HepG2 (cell line): ENCODE results near the gene NIFK. TPM values are rescaled to one million over a fixed set of nuclear protein-coding genes. Genes with fewer than 3 reads are reported as not detected.

Experiments
- ASH2L ChIP-seq: fragments of 300-600, 200-600 bp; sonication (generic); IDR thresholded peaks from 2 replicates; pipeline ENCODE4 v1.7.0; 2017; ENCODE audit warnings: low read depth, mild to moderate bottlenecking, moderate library complexity, mixed read lengths, low read length; ENCODE audit not compliant: insufficient read length
- DNMT3B ChIP-seq: conservative IDR thresholded peaks from 2 replicates; pipeline ENCODE4 v1.6.1; 2016; ENCODE audit warnings: missing biosample characterization, control low read depth
- GPN1 ChIP-seq: sonication (generic); formaldehyde crosslinking; IDR thresholded peaks from 2 replicates; pipeline ENCODE4 v1.5.1; 2020; ENCODE audit warnings: missing genetic modification reagents, borderline replicate concordance
- GTF2F1 ChIP-seq: fragments of 150-350 bp; IDR thresholded peaks from 2 replicates; pipeline ENCODE4 v1.6.1; 2014; ENCODE audit warnings: low read length
- HNRNPH1 ChIP-seq: fragments of 200-400 bp; formaldehyde crosslinking; optimal IDR thresholded peaks from 2 replicates; pipeline ENCODE3; 2017; ENCODE audit warnings: mild to moderate bottlenecking, low read depth, low read length
- HNRNPLL ChIP-seq: fragments of 200-400 bp; formaldehyde crosslinking; IDR thresholded peaks from 2 replicates; pipeline ENCODE4 v1.6.1; 2017; ENCODE audit warnings: mild to moderate bottlenecking, low read depth, low read length; ENCODE audit not compliant: poor library complexity, severe bottlenecking
- JUNB ChIP-seq: sonication (generic); formaldehyde crosslinking; IDR thresholded peaks from 2 replicates; pipeline ENCODE4 v1.8.0; 2022; ENCODE audit warnings: missing genetic modification reagents, mild to moderate bottlenecking, borderline replicate concordance
- KDM3A ChIP-seq: IDR thresholded peaks from 2 replicates; pipeline ENCODE4 v1.6.1; 2018; ENCODE audit warnings: low read depth, missing compliant biosample characterization
- MEF2D ChIP-seq: sonication (generic); formaldehyde crosslinking; IDR thresholded peaks from 2 replicates; pipeline ENCODE4 v1.5.1; 2020; ENCODE audit warnings: mild to moderate bottlenecking, missing genetic modification reagents
- MIER3 ChIP-seq: IDR thresholded peaks from 2 replicates; pipeline ENCODE4 v1.6.1; 2016; ENCODE audit warnings: missing compliant biosample characterization, borderline replicate concordance
- NFE2L1 ChIP-seq: sonication (generic); formaldehyde crosslinking; IDR thresholded peaks from 2 replicates; pipeline ENCODE4 v1.4.0; 2020; ENCODE audit warnings: missing genetic modification reagents, mild to moderate bottlenecking, borderline replicate concordance
- RAD21 ChIP-seq: fragments of 450-650 bp; formaldehyde crosslinking; IDR thresholded peaks from 2 replicates; pipeline ENCODE4 v1.5.0; 2020; ENCODE audit warnings: mild to moderate bottlenecking
- RARG ChIP-seq: sonication (generic); formaldehyde crosslinking; IDR thresholded peaks from 2 replicates; pipeline ENCODE4 v1.4.0; 2020; ENCODE audit warnings: low read depth, mild to moderate bottlenecking, missing genetic modification reagents
- SMARCC2 ChIP-seq: fragments of 450-650 bp; IDR thresholded peaks from 2 replicates; pipeline ENCODE4 v1.6.1; 2017; ENCODE audit warnings: antibody characterized with exemption, mild to moderate bottlenecking
- SP1 ChIP-seq, 2 experiments: fragments of 450-650 bp in 1 of 2; sonication (generic) in 1 of 2; formaldehyde crosslinking in 1 of 2; IDR thresholded peaks; 2 replicates each; pipeline versions ENCODE4 v1.4.0 to v1.6.1; 2016 to 2020; ENCODE audit warnings: missing genetic modification reagents in 1 of 2
- TEAD3 ChIP-seq: optimal IDR thresholded peaks from 2 replicates; pipeline ENCODE3; 2016; ENCODE audit warnings: borderline replicate concordance
- ZBTB25 ChIP-seq: IDR thresholded peaks from 2 replicates; pipeline ENCODE4 v1.6.1; 2018; ENCODE audit warnings: missing genetic modification reagents
- ZFP91 ChIP-seq: sonication (generic); formaldehyde crosslinking; IDR thresholded peaks from 2 replicates; pipeline ENCODE4 v1.9.0; 2022; ENCODE audit warnings: missing genetic modification reagents, mild to moderate bottlenecking, borderline replicate concordance
- ZMYM3 ChIP-seq: sonication (generic); formaldehyde crosslinking; IDR thresholded peaks from 2 replicates; pipeline ENCODE4 v1.5.1; 2020; ENCODE audit warnings: mild to moderate bottlenecking, missing genetic modification reagents
- ZNF180 ChIP-seq: sonication (generic); formaldehyde crosslinking; IDR thresholded peaks from 2 replicates; pipeline ENCODE4 v1.4.0; 2020; ENCODE audit warnings: low read depth, missing genetic modification reagents, borderline replicate concordance
- ZNF205 ChIP-seq: IDR thresholded peaks from 2 replicates; pipeline ENCODE4 v1.6.1; 2018; ENCODE audit warnings: missing biosample characterization, missing genetic modification reagents
- ZNF430 ChIP-seq: sonication (generic); formaldehyde crosslinking; IDR thresholded peaks from 2 replicates; pipeline ENCODE4 v1.9.0; 2021; ENCODE audit warnings: mild to moderate bottlenecking, missing genetic modification reagents
- ZNF501 ChIP-seq: sonication (generic); formaldehyde crosslinking; IDR thresholded peaks from 2 replicates; pipeline ENCODE4 v1.5.1; 2020; ENCODE audit warnings: mild to moderate bottlenecking, moderate library complexity, missing genetic modification reagents
- ZNF572 ChIP-seq: sonication (generic); formaldehyde crosslinking; IDR thresholded peaks from 2 replicates; pipeline ENCODE4 v1.5.1; 2020; ENCODE audit warnings: mild to moderate bottlenecking, missing genetic modification reagents
- polyA plus RNA-seq, 8 experiments: library from polyadenylated mRNA; depleted of rRNA in 3 of 8; stranded (reverse) in 7 of 8; unstranded in 1 of 8; fragments of >200 nt; fragmentation: Illumina TruSeq in 4 of 8; extraction: Trizol in 4 of 8; gene quantifications; 2 replicates each; pipeline versions ENCODE4 v1.2.1 to v1.2.3, GENCODE V29; 2011 to 2016; ENCODE audit warnings: low read depth in 4 of 8, missing spikeins in 1 of 8, mixed read lengths in 1 of 8; ENCODE audit not compliant: insufficient read depth in 1 of 8
- total RNA-seq, 5 experiments: library from RNA; depleted of rRNA; stranded (reverse); fragments of >200 nt; fragmentation: Illumina TruSeq; extraction: Trizol; gene quantifications; 2 replicates each; pipeline ENCODE4 v1.2.3, GENCODE V29; 2016; ENCODE audit warnings: low read depth in 1 of 5
- TF ChIP-seq, protein P1 (sequence below): IDR thresholded peaks from 2 replicates; pipeline ENCODE4 v1.6.1; 2016; ENCODE audit warnings: low read depth
- TF ChIP-seq, protein P2 (sequence below): sonication (generic); formaldehyde crosslinking; IDR thresholded peaks from 2 replicates; pipeline ENCODE4 v1.5.0; 2020; ENCODE audit warnings: missing genetic modification reagents

NIFK gene
- total and polyA plus RNA-seq, 2 of the 13 experiments (the other 11 are each of a cell fraction or from before 2014, with no cell fraction given) = 19.6 to 105 TPM

GRCh38 chr2:121699421-121700333, 37.0 kb downstream of the NIFK start (continued):
- TF ChIP-seq, protein P1, sequence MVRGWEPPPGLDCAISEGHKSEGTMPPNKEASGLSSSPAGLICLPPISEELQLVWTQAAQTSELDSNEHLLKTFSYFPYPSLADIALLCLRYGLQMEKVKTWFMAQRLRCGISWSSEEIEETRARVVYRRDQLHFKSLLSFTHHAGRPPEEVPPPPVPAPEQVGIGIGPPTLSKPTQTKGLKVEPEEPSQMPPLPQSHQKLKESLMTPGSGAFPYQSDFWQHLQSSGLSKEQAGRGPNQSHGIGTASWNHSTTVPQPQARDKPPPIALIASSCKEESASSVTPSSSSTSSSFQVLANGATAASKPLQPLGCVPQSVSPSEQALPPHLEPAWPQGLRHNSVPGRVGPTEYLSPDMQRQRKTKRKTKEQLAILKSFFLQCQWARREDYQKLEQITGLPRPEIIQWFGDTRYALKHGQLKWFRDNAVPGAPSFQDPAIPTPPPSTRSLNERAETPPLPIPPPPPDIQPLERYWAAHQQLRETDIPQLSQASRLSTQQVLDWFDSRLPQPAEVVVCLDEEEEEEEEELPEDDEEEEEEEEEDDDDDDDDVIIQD (CRISPR knock-in tag) = no peak
- TF ChIP-seq ZNF501 (peak; percentile 64; the same call in 1 of the 2 replicates), MEF2D (CRISPR knock-in tag) (no peak), SP1 (IDR thresholded peaks at IDR 0.05) (no peak), SP1 (CRISPR knock-in tag; IDR thresholded peaks at IDR 0.05) (no peak), MIER3 (CRISPR knock-in tag) (no peak), ZBTB25 (CRISPR knock-in tag) (no peak), ZNF572 (0 out of 2 replicates have a peak, but pooled peaks have one; percentile 15), RAD21 (CRISPR knock-in tag) (no peak), HNRNPLL (no peak), RARG (CRISPR knock-in tag) (no peak), JUNB (CRISPR knock-in tag) (no peak), SMARCC2 (no peak), ZMYM3 (CRISPR knock-in tag) (peak; percentile 20; the same call in 1 of the 2 replicates), GPN1 (CRISPR knock-in tag) (no peak), HNRNPH1 (no peak), ZFP91 (CRISPR knock-in tag) (peak; percentile 33; the same call in 1 of the 2 replicates), ZNF205 (CRISPR knock-in tag) (no peak), NFE2L1 (CRISPR knock-in tag) (no peak), ZNF430 (CRISPR knock-in tag) (no peak; the same call in 1 of the 2 replicates), ZNF180 (no peak), TEAD3 (CRISPR knock-in tag) (no peak), DNMT3B (CRISPR knock-in tag) (no peak), GTF2F1 (no peak), KDM3A (no peak), ASH2L (no peak)
- TF ChIP-seq, protein P2, sequence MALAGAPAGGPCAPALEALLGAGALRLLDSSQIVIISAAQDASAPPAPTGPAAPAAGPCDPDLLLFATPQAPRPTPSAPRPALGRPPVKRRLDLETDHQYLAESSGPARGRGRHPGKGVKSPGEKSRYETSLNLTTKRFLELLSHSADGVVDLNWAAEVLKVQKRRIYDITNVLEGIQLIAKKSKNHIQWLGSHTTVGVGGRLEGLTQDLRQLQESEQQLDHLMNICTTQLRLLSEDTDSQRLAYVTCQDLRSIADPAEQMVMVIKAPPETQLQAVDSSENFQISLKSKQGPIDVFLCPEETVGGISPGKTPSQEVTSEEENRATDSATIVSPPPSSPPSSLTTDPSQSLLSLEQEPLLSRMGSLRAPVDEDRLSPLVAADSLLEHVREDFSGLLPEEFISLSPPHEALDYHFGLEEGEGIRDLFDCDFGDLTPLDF (CRISPR knock-in tag) = no peak
